ENCODE results near the gene EEF2K. TPM values are rescaled to one million over a fixed set of nuclear protein-coding genes. Genes with fewer than 3 reads are reported as not detected.

The EEF2K gene
- total and polyA plus RNA-seq, 2 of the 13 experiments (the other 11 are each of a cell fraction or from before 2014, with no cell fraction given) = 22.0 to 23.8 TPM

DNA sequence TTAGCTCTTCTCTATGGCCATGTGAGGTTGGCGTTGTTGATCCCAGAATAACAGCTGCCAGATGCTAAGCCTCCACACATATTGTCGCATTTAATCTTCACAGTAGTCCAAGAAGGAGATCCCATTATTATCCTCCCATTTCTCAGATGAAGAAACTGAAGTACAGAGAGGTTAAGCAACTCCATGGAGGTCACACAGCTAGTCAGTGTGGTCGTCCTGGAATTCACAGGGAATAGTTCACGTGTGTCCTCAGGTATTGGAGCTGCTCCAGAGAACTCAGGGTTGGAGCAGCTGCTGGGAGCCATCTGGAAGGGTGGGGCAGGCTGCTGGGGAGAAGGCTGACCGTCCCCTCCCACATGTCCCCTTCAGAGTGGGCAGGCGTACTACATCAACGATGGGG lies 24.2 kb upstream of the EEF2K start:
- no peak for TF ChIP-seq FLYWCH1 (CRISPR knock-in tag; IDR thresholded peaks at IDR 0.05)
- no peak for TF ChIP-seq NKX3-1 (CRISPR knock-in tag; IDR thresholded peaks at IDR 0.05)
- 0 out of 2 replicates have a peak, but pooled peaks have one; percentile 2 for TF ChIP-seq NPAS2 (CRISPR knock-in tag; IDR thresholded peaks at IDR 0.05; ENCODE audit: borderline replicate concordance)
- peak; percentile 59; the same call in 1 of the 2 replicates for TF ChIP-seq ZMYM3 (CRISPR knock-in tag; IDR thresholded peaks at IDR 0.05)
- TF ChIP-seq ZNF768 (CRISPR knock-in tag; IDR thresholded peaks at IDR 0.05) = peak; percentile 90
- TF ChIP-seq LCORL (IDR thresholded peaks at IDR 0.05) = no peak
- no peak for TF ChIP-seq LCORL (CRISPR knock-in tag; IDR thresholded peaks at IDR 0.05)
- no peak for TF ChIP-seq ZNF777 (CRISPR knock-in tag; IDR thresholded peaks at IDR 0.05)
- no peak for TF ChIP-seq KDM5A (IDR thresholded peaks at IDR 0.05; ENCODE audit: borderline replicate concordance, low read length)
- no peak for TF ChIP-seq ZNF687 (CRISPR knock-in tag; IDR thresholded peaks at IDR 0.05)
- no peak for TF ChIP-seq NR1H2 (CRISPR knock-in tag; IDR thresholded peaks at IDR 0.05; ENCODE audit: borderline replicate concordance, low read depth)
- intact Hi-C loops (cut with micrococcal nuclease; ENCODE audit: unreplicated experiment) = no loop called here
- Histone ChIP-seq H4K20me1 (ENCODE audit: insufficient read depth, low read length) (no peaks in the 10 kb centered on the region), H3K9me3 (ENCODE audit: low read length) (no peaks in the 10 kb centered on the region), H3K27me3 (ENCODE audit: control insufficient read depth in 1 of 2, insufficient read depth in 2 of 2, low read length in 2 of 2) (peaks cover 2 to 13% of the 10 kb centered on the region in 2 experiments; a peak in 3 of 5 replicates), H3K4me2 (ENCODE audit: low read depth, low read length) (no peak overlapping the region), H3K79me2 (ENCODE audit: insufficient read depth, low read length) (no peaks in the 10 kb centered on the region), H3K27ac (ENCODE audit: extremely low read length, insufficient read depth, low read length) (no peak overlapping the region), H3K4me1 (ENCODE audit: insufficient read depth, low read length) (peaks cover 7% of the 10 kb centered on the region; the same call in 1 of the 2 replicates), H2AFZ (ENCODE audit: low read length) (no peak overlapping the region), H3K9ac (ENCODE audit: insufficient read depth, low read depth, low read length) (no peak overlapping the region), H3K36me3 (replicated peaks in 1 of 2; ENCODE audit: control insufficient read depth in 1 of 2, insufficient read depth in 2 of 2, low read length in 2 of 2) (no peaks in the 10 kb centered on the region), H3K4me3 (replicated peaks in 1 of 3; ENCODE audit: insufficient read depth in 1 of 3, low read depth in 2 of 3, low read length in 3 of 3) (no peak overlapping the region)
- POLR2A ChIA-PET = no interaction called here
- CTCF ChIA-PET (ENCODE audit: low intra/inter-chr PET ratio, low total read pairs) = no interaction called here
- BruUV-seq (replicated peaks) = no TSS peak
- 68% methylated on average over 7 of the region's 7 CpGs for WGBS (ENCODE audit: low lambda C conversion rate)
- in situ Hi-C loops (cut with HindIII; ENCODE audit: extremely low pct_ligation_motif_present, low pct_unique_long_range_greater_than_20kb) = no loop called here
- FAIRE-seq (peak; percentile 34), ATAC-seq (no peak), DNase-seq (ENCODE audit: low spot score) (no peak)

Measured in HepG2 (cell line).